NCI-H69 (cell line): ENCODE results near the gene VOPP1.
A peak's percentile ranks its signal among the peaks of the same experiment; 100 is the strongest.
"Not testable (repeated sequence)": the region's sequence is repeated elsewhere in the genome, so short reads cannot be mapped to it uniquely, and the experiment has no call there.

ENCODE experiments used
- DNase-seq: peaks from one replicate; lab custom pipeline; 2025; lab: John Stamatoyannopoulos, UW

The VOPP1 gene

GRCh38 chr7:55582656-55583055 lies 10.4 kb upstream of the VOPP1 start:
- DNase-seq, result not testable (repeated sequence)

GRCh38 chr7:55576753-55577152 lies 4.5 kb upstream of the VOPP1 start:
- DNase-seq, result no peak

- DNase-seq, result no peak
These were observed 3.4 kb upstream of the VOPP1 start for GRCh38 chr7:55575733-55576132.

DNA sequence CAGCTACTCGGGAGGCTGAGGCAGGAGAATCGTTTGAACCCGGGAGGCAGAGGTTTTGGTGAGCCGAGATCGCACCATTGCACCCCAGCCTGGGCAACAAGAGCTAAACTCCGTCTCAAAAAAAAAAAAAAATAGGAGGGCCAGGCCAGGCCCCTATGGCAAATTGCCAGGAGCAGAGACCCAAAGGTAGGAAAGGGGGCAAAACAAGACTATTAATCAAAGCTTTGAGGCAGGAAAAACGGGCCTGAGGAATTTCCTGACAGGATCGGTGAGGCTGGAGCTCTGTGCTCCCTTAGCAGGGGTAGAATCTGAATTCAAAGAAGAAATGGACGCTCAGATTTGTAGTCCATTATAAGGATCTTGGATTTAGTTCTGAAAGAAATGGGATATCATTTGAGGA lies 2.8 kb upstream of the VOPP1 start:
- no peak for DNase-seq

DNA sequence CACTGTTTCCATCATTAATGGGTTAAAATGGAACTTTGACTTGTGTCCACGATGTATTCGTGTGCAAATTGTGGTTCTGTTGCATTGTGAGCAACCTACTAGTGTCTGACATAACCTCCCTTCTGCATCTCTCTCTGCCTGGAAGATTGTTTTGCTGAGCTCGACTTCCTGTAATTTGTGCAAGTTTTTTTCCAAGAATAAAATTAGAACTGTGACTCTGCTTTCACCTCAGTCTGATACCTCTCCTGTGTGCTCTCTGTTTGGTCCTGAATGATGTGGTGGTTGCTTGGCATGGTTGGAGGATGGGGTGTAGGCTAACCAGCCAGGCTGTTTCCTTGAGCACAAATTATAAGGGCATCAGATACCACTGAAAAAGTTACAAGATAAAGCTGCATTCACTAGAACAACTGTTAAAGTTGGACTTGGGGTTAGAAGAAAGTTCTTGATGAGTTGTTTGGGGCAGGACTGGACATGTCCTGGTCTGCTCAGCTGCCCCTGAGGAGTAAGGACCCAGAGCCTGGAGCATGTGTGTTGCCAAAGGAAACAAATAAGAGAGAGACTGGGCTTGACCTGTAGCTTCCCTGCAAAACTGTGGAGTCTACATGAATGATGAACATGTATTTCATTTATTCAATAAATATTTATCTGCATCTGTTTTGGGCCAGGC lies 1.9 kb upstream of the VOPP1 start:
- no peak for DNase-seq

DNA sequence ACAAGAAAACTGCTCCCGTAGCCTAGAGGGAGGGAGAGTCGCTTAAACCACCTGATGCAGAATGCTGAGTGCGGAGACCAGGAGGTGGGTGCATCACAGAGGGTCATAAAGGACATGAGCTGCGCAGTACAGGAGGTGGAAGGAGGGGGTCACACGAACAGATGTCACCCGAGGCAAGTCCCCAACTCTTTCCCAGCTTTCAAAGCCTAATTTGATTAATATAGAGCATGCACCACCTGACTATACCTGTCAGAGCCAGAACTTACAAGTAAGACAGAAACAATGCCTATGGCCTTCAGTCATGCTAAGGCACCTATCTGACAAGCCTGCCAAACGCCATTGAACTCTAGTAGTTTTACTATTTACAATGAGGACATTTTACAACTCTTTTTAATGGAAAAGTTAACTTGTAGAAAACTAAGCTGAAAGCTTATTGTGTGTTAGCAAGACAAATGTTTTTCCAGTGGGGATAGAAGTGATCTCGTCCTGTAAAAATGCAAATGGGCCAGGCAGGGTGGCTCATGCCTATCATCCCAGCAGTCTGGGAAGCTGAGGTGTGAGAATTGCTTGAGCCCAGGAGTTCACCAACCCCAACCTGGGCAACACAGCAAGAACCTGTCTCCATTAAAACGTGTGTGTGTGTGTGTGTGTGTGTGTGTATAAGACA lies 1.1 kb upstream of the VOPP1 start:
- DNase-seq, result peak; percentile 44

DNA sequence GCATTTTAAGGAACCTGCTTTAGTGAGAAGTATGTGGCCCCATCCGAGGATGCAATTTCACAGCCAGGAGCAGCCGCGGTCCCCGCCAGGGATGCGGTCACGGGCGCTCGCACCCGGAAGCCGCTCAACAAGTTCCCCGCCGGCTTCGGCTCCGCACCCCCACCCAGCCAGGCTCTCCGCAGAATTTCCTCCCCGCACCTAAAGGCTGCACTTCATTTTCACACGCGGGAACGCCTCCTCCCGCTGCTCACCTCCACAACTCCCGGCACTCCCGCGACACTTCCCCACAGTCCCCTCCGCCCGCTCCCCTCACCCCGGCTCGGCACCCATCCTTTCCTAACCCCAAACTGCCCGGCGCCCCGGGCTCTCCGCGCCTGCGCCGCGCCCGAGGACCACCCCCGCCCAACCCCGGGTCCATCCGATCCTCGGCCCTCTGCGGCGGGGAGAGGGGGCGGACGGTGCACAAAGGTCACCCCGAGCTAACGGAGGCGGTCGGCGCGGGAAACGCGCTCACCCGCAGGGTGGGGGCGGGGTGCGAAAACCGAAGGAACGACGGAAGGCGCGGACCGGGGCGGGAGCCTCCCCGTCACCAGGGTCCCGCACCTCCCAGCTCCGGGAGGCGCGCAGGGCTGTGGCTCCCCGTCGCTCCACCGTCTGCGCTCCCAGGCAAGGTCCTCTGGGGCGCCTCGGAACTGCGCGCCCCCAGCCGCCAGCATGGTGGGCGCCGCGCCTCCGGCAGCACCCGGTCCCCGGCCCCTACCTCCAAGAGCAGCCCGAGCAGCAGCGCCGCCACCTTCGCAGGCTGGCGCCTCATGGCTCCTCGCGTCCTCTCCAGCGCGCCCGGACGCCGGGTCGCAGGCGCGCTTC lies 558 bp downstream of the VOPP1 start:
- peak; percentile 86 for DNase-seq

DNA sequence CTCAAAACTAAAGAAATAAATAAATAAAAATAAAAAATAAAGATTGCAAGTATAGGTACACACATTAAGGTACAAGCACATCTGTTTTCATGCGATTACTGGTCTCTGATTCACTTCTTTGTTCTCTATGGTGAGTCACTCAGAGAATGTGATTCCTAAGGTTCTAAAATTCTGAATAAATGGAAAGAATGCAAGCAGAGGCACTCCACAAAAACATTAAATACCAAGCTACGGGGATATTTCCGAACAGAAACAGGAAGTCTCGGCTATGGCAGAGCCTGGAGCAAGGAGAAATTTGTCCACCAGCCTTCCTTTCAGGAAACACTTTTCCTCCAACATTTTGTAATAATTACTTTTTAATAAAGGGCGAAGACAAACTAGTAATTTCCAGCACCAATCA lies 1.4 kb downstream of the VOPP1 start:
- DNase-seq, result peak; percentile 42

- peak; percentile 37 for DNase-seq
These were observed 2.0 kb downstream of the VOPP1 start for GRCh38 chr7:55570218-55570873.

GRCh38 chr7:55569797-55570196 lies 2.5 kb downstream of the VOPP1 start:
- peak; percentile 71 for DNase-seq

DNA sequence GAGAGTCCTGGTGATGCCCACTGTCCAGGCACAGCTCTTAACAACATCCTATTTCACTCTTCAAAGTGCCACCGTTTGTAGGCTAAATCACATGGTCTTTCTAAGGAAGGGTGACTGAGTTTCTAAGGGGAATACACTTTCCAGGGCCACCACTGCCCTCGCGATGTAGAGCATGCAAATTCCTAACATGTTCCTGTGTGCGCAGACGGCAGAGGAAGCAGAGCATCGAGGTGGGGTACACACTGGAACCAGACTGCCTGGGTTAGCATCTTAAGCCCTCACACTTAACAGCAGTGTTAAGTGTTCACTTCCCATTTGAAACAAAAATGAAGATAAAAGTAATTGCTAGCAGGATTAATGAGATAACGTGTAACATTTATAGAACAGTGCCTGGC lies 3.0 kb downstream of the VOPP1 start:
- no peak for DNase-seq

DNA sequence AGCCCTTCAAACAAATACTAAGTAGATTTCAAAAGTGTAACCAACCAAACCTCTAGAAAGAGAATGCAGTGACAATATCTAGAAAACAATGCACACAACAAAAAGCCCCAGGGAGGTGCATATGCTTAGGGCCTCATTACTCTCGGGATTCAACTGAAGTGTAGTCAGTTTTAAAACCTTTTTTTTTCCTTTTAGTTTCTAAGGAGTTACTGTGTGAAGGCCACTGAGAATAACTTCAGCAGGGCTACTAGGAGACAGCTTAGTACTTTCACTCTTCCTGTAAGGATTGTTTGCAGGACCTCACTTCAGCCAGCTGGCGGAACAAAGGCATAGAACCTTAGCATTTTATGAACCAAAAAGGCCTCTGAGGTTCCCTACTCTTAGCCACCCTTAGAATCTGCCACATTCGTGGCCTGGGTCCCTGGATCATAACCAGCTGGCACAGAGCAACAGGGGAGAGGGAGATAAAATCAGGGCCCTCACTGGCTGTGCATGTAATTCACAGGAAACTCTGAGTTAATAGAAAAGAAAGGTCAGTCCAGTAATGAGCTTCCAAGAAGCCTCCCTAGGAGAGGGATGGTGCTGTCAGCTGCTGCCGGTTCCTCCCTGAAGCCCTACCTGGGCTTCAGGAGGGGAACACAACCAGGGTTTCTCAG lies 3.6 kb downstream of the VOPP1 start:
- DNase-seq, result peak; percentile 76

GRCh38 chr7:55567571-55567970 lies 4.7 kb downstream of the VOPP1 start:
- DNase-seq, result peak; percentile 89

DNA sequence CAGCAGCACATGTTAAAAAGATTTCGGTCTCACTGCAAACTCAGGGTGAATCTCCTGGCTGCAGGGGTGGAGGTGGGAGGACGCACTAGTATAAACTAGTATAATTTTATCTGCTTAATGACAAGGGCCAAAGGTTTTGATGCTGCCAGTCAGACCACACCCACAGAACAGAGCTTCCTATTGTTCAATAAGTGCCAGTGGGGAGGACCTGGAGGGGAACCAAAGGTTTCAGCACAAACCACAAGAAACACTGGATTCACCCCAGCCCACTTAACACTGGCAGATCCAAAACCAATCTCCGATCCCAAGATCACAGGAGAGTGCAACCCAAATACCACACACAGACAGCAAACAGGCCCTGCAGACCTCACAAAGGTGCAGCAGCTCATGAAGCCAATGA lies 6.6 kb downstream of the VOPP1 start:
- DNase-seq, result peak; percentile 35

GRCh38 chr7:55563596-55564325 lies 8.5 kb downstream of the VOPP1 start:
- DNase-seq, result peak; percentile 63

- DNase-seq, result no peak
These were observed 10.6 kb downstream of the VOPP1 start for GRCh38 chr7:55561690-55562089.

DNA sequence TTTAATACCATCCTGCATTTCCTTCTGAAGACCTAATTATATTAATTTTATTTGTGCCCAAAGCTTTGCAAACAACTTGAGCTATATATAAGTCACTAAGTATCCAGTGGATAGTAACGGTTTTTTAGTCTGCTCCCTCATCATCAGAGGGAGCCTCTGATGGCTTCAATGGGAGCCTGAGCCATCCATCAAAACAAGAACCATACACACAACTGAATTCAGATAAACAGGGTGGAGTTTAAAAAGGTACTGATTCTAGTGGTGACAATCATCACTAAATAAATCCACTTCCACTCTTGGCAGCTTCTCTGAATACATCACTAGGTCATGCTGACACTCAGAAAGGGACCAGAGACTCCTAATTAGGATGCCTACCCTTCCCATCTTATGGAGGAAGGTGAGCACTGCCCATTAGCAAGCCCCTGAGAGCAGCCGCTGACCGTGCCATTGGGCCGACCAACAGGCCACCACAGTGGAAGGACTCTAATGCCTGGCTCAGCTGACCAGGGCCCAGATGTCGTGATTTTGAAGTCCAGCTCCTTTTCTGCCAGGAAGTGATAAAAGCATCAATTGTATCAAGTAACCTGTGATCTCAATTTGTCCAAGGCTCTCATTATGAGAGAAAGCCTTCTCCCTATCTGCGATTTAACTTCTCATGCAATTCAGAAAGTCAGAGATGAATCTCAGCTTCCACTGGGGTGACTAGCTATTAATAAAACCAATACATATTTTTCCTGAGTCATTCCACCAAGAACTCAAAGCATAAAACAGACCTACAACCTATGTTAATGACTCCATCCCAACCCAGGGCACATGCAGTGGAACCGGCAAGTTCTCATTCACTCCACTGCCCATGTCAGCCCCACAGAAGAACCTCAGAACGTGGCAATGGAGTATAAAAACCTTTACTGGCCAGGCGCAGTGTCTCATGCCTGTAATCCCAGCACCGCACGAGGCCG lies 13.1 kb downstream of the VOPP1 start:
- DNase-seq, result no peak

DNA sequence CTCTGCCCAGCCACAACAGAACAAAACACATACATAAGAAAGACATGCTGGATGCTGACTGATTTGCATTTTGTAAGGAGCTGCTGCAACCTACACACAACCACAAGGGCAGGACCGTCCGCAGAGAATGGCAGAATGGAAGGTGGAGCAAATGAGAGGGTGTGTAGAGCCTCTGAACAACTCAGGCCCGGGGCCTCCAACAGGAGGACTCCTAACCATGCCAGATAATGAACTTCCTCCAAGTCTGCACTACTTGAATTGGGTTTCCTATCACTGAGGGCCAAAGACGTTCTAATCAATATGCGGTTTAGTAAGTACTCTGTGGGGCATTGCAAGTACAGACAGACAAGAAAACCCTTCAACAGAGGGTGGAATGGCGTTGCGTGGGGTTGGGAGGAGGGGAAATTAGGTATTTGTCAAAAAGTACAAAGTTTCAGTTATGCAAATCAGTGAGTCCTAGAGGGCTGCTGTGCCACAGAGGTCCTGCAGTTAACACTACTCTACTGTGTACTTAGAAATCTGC lies 14.6 kb downstream of the VOPP1 start:
- DNase-seq, result peak; percentile 6

DNA sequence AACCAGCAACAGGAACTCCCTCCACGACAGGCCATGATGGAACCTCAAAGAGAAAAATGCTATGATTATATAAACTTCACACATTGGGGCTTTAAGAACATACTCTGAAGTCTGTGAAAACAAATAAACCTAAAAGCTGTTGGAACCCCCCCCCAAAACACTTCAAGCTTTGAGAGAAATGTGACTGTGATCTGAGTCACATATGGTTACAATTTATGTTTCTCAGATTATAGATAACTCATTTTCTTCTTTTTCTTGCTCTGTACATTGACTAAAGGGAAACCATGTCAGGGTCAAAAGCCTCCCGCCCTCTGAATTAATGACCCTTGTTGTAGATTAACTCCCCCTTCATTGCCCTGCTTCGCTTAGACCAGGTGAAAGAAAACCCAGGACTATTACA lies 15.8 kb downstream of the VOPP1 start:
- DNase-seq, result no peak

- peak; percentile 56 for DNase-seq
These were observed 16.3 kb downstream of the VOPP1 start for GRCh38 chr7:55556031-55556430.
